GM04503 (cell line): ENCODE data around the gene POMZP3.
"Not testable (repeated sequence)": the region's sequence is repeated elsewhere in the genome, so short reads cannot be mapped to it uniquely, and the experiment has no call there.

ENCODE experiments used
- DNase-seq: peaks from one replicate; pipeline ENCODE4 v3.0.0-alpha.2; 2012; ENCODE audit warnings: low read depth

Gene POMZP3

DNA sequence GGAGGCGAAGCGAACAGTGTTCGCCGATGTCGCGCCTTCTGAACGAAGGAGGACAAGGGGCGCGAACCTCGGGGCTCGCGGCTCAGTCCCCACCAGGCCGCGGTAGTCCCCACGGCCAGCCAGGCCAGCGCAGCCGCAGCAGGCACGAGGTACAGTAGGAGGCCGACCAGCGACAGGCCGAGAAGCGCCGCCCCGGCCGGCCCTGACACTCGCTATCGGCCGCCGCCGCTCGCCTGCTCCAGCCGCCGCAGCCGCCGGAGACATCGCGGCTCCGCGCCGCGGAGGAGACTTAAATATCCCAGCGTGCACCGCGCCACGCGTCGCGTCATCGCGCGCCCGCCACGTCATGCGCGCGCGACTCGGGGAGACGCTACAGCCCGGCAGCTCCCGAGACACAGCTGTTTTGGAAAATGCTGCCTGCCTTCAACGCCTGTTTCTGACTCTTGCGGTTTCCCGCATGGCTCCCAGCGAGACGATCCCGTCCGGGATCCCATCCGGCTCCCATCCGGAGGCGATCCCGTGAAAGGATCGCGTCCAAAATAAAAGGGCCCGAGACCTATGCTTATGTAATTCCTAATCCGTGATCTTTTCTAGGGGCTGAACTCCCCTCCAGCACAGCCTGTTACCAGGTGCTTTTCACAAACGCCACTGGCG, at the start of gene POMZP3:
TSS of gene POMZP3 (minus strand) at position 291 of the 654 bp plus-strand sequence. CDS start 1,215 bp downstream, outside the sequence.
- DNase-seq: not testable (repeated sequence)

DNA sequence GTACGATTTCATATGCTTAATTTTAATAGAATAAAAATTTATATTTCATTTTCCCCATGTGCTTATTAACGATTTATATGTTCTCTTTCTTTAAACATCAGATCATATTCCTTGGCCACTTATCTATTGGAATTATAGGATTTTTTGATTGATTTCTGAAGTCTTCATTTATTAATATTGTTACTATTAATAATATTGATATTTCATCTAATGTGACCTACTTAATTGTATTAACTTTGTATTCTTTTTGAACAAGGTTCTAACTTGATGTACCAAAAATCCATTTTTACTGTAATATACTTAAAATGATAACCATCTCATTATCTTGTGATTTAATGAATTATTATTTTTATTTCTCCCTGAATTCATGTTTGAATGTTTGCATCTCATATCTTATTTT, 48.7 kb upstream of the POMZP3 start:
- DNase-seq: not testable (repeated sequence)

- DNase-seq: not testable (repeated sequence)
Measured at GRCh38 chr7:76673346-76673745, 46.3 kb upstream of the POMZP3 start.

- not testable (repeated sequence) for DNase-seq
Measured at GRCh38 chr7:76659212-76659611, 32.1 kb upstream of the POMZP3 start.

DNA sequence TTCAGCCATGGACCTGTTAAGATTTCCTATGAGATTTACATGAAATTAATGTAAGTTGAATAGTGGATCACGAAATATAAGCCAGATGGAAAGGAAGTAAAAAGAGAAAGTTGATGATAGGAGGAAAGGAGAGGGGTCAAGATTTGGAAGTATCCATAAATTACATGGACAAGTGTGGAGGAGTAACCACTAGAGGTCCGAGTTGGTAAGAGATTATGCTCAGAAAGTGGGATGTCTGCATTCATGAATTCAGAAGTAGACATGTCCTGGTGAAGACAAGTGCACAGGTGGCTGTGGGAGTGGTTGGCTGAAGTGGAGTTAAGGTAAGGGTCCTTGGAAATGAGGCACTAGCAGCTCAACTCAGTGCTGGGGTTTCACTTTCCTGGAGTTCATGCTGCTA, 29.3 kb upstream of the POMZP3 start:
- not testable (repeated sequence) for DNase-seq

DNA sequence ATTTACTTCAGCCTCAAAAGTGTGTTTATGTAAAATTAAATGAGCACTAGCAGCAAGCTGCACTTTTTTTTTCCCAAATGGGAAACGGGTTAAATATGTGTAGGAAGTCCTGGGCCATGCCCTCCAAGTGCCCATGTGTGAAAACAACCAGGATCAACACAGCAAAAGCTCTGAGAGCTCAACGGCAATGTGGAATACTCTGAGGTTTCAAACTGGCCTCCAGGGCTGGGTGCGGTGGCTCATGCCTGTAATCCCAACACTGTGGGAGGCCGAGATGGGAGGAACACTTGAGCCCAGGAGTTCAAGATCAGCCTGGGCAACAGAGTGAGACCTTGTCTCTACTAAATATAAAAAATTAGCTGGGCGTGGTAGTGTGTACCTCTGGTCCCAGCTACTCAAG, 15.5 kb upstream of the POMZP3 start:
- DNase-seq: not testable (repeated sequence)

GRCh38 chr7:76637061-76637691, 10.1 kb upstream of the POMZP3 start:
- not testable (repeated sequence) for DNase-seq

DNA sequence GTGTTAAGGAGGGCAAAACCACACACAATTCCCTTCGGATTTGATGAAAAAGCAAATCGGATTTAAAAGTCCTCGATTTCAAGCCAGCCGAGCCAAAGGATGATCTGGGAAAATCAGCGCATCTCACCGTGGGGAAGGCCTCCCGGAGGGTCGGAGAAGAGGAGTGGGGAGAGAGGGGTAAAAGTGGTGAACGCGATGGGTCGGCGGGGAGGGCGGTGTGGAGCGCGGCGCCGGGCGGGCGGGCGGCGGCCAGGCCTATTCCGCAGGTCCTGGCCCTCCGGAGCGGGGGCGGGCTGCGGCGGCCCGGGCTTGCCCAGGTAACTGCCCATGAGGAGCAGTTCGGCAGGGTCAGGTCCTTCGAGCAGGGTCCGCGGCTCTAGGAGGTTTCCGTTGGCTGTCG, 498 bp downstream of the POMZP3 start:
- DNase-seq: not testable (repeated sequence)

DNA sequence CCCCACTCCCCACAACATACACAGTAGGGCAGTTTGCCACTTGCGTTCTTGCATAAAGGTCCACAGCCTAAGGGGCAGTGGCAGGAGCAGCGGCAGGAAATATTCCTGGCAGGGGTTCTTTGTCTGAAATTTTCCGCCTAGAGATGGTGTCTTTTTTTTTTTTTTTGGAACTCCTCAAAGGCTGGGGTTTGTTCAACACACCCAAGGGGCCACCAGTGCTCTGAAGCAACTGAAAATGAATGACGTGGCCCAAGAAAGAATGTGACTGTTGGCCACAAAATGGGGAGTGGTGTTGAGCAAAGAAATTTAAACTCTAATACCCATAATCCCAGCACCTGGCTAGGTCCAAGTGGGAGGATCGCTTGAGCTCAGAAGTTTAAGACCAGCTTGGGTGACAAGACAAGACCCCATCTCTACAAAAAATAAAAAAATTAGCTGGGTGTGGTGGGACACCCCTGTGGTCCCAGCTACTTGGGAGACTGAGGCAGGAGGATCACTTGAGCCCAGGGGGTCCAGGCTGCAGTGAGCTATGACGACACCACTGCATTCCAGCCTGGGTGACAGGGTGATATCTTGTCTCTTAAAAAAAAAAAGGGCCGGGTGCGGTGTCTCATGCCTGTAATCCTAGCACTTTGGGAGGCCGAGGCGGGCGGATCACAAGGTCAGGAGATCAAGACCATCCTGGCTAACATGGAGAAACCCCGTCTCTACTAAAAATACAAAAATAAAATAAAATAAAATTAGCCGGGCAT, 7.5 kb downstream of the POMZP3 start:
- DNase-seq: not testable (repeated sequence)

DNA sequence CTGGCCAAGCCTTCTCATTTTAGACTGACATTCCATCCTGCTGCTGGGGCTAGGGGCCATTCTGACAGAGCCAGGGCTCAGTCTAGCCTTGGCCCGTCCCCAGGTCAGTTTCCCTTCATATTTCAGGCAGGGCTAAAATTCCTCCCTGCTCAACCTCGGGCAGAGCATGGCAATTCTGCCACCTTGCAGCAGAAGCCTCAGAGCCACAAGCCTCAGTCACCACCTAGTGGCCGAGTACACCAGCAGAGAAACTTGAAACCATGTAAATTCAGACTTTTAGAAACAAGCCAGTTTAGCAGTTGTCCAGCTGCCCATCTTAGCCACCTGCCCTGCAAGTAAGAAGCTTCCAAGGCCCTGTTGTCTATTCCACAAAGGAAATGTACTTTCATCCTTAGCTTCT, 13.3 kb downstream of the POMZP3 start:
- DNase-seq: not testable (repeated sequence)

DNA sequence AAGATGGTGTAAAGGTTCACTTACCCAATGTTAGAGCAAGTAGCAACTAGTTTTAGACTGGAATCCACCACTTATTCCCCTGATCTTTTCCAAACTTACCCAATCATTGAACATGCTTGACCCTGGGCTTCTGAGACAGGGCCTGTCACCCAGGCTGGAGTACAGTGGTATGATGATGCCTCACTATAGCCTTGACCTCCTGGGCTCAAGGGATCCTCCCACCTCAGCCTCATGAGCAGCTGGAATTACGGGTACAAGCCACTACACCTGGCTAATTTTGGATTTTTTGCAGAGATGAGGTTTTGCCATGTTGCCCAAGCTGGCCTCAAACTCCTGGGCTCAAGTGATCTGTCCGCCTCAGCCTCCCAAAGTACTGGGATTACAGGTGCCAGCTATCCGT, 14.8 kb downstream of the POMZP3 start:
- not testable (repeated sequence) for DNase-seq

GRCh38 chr7:76609864-76610263, 17.2 kb downstream of the POMZP3 start:
- not testable (repeated sequence) for DNase-seq

DNA sequence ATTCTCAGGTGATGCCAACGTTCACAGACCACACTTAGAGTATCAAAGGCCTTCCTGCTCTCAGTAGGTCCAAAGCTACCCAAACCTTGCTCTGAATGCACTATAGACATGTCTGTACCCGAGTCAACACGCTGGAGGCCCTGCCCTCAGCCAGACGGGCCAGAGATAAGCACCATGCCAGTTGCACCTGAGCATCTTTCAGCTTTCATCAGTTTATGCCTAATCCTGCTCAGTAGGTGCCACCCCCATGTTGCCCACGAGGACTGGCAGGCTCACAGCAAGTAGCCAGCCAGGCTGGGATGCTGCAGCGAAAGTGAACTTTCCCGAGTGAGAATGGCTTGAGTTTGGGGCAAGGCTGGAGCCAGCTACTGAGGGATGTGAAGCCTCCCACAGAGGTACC, 18.6 kb downstream of the POMZP3 start:
- DNase-seq: not testable (repeated sequence)

DNA sequence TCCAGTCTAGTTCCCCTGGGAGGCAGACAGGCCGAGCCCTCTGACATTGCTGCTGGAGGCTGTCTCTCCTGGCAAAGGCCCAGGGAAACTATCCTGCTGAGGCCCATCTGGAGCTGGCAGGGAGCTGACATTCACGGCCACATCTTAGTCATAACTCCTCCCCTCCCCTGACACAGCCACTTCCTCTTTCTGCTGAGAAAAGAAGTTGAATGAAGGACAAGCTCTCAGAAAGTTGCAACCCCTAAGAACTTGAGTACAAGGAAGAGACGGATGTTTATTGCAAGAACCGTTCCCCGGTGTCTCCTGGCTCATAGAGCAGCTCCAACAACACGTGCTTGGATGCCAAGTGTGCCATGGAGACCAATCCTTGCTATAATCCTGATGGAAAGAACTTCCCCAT, 21.1 kb downstream of the POMZP3 start:
- DNase-seq: peak; percentile 65

DNA sequence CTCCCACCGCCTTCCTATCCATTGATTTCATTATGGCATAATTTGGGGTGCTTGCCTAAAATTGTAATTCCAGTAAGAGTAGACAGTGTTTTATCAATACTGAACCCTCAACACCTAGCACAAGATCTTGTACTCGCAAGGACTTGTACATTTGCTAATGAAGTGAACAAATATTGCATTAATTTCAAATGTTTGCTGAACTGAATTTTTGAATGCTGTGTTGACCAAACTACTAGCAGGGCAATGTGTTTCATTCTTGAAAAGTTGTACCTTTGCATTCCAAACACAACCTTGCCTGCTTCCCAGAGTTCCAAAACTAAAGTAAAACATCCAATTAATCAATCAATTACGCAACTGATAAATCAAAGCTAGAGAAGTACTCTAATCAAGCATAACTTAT, 26.4 kb downstream of the POMZP3 start:
- DNase-seq: not testable (repeated sequence)

- not testable (repeated sequence) for DNase-seq
Measured at GRCh38 chr7:76600116-76600482, 27.0 kb downstream of the POMZP3 start.

GRCh38 chr7:76598590-76599264, 28.4 kb downstream of the POMZP3 start:
- not testable (repeated sequence) for DNase-seq

DNA sequence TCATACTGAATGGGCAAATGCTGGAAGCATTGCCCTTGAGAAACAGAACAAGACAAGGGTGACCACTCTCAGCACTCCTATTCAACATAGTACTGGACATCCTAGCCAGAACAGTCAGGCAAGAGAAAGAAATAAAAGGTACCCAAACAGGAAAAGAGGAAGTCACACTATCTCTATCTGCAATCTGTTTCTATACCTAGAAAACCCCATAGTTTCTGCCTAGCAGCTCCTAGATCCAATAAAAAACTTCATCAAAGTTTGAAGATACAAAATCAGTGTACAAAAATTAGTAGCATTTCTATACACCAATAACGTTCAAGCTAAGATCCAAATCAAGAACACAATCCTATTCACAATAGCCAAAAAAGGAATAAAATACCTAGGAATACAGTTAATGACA, 29.8 kb downstream of the POMZP3 start:
- DNase-seq: not testable (repeated sequence)

GRCh38 chr7:76592694-76593093, 34.4 kb downstream of the POMZP3 start:
- not testable (repeated sequence) for DNase-seq

- not testable (repeated sequence) for DNase-seq
Measured at GRCh38 chr7:76591602-76592304, 35.3 kb downstream of the POMZP3 start.

DNA sequence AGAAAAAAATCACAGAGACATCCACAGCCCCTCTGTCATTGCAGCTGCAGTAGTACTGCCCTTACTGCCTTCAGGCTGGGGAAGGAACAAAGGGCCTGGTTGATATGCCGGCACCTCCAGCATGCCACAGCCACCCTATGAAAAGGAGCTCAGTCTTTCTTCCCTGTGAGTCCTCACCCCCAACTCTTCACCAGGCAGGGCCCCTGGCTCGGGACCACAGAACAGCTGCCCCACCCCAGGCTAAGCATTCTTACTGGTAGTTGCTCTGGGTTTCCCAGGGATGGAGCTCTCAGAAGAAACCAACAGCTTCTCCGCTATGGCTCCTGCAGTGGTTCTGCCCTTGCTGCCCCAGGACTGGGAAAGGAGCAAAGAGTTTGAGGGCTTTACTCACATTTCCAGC, 36.0 kb downstream of the POMZP3 start:
- not testable (repeated sequence) for DNase-seq

DNA sequence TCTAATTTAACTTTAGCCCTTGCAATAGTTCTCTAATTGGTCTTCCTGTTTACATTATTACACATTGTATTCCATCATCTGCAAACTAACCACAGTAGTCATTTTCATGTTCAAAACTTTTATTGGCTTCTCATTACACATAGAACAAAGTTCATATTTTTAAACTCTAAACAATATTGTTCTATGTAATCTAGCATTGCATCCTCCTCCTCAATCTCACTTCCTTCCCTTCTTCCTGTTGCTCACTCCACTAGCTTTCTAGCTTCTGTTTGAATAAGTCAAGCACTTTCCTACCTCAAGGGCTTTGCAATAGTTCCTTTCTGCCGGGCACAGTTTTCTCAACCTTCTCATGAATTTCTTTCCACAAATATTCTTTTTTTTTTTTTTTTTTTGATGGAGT, 38.5 kb downstream of the POMZP3 start:
- DNase-seq: not testable (repeated sequence)
